AML-193 (cell line): ENCODE results near the gene PABPN1.
"Not testable (repeated sequence)": the region's sequence is repeated elsewhere in the genome, so short reads cannot be mapped to it uniquely, and the experiment has no call there.

Experiments used
- DNase-seq, 2 experiments: peaks; one replicate each; lab custom pipeline; 2025; lab: John Stamatoyannopoulos, UW

PABPN1 gene

GRCh38 chr14:23320584-23321571 is at the start of gene PABPN1:
Gene PABPN1 (plus strand): TSS chr14:23321457. CDS start chr14:23321470, 13 bp downstream.
- DNase-seq = peak; percentile 99 to 100

- DNase-seq = no peak
These were observed 45.8 kb upstream of the PABPN1 start for GRCh38 chr14:23275412-23275811.

- DNase-seq = no peak
These were observed 44.1 kb upstream of the PABPN1 start for GRCh38 chr14:23277189-23277588.

- not testable (repeated sequence) for DNase-seq
These were observed 43.3 kb upstream of the PABPN1 start for GRCh38 chr14:23277928-23278327.

- no peak for DNase-seq
These were observed 40.0 kb upstream of the PABPN1 start for GRCh38 chr14:23281247-23281646.

- peak; percentile 4 to 14 for DNase-seq
These were observed 36.4 kb upstream of the PABPN1 start for GRCh38 chr14:23284654-23285529.

GRCh38 chr14:23285530-23286019 is 35.7 kb upstream of the PABPN1 start:
- peak in 1 of 2 experiments; percentile 47 for DNase-seq

GRCh38 chr14:23286020-23286901 is 35.0 kb upstream of the PABPN1 start, which contains the start of gene HOMEZ:
Gene HOMEZ (minus strand): TSS chr14:23286132. CDS start chr14:23285952, 180 bp downstream.
- DNase-seq = peak; percentile 94 to 95

- DNase-seq = peak; percentile 4 to 29
These were observed 34.3 kb upstream of the PABPN1 start for GRCh38 chr14:23286902-23287479.

- peak; percentile 56 to 58 for DNase-seq
These were observed 26.3 kb upstream of the PABPN1 start for GRCh38 chr14:23294734-23295561.

GRCh38 chr14:23296012-23296777 is 25.1 kb upstream of the PABPN1 start:
- DNase-seq = no peak

GRCh38 chr14:23297096-23297495 is 24.2 kb upstream of the PABPN1 start:
- DNase-seq = no peak

GRCh38 chr14:23297611-23298277 is 23.5 kb upstream of the PABPN1 start:
- no peak for DNase-seq

GRCh38 chr14:23299211-23299957 is 21.9 kb upstream of the PABPN1 start:
- DNase-seq = peak in 1 of 2 experiments; percentile 10

GRCh38 chr14:23299986-23300686 is 21.1 kb upstream of the PABPN1 start:
- DNase-seq = no peak

- DNase-seq = no peak
These were observed 20.5 kb upstream of the PABPN1 start for GRCh38 chr14:23300687-23301223.
